C4-2B (cell line): ENCODE measurements around the gene DIS3L2.

ENCODE experiments used
- CTCF ChIP-seq: fragments of 450-650 bp; conservative IDR thresholded peaks from 2 replicates; pipeline ENCODE4 v1.5.1; 2017; ENCODE audit warnings: mild to moderate bottlenecking
- ZFX ChIP-seq: fragments of 450-650 bp; IDR thresholded peaks from 2 replicates; pipeline ENCODE4 v1.6.1; 2017

GRCh38 chr2:232376260-232376659 lies 414.7 kb downstream of the DIS3L2 start:
- TF ChIP-seq CTCF (no peak), ZFX (no peak)
